Keratinocyte (primary cell): ENCODE results near the gene CPSF4. TPM values are rescaled to one million over a fixed set of nuclear protein-coding genes. Genes with fewer than 3 reads are reported as not detected.
"Not testable (repeated sequence)": the region's sequence is repeated elsewhere in the genome, so short reads cannot be mapped to it uniquely, and the experiment has no call there.

ENCODE experiments used
- DNase-seq: peaks from one replicate; pipeline ENCODE4 v3.0.0-alpha.2; 2011; ENCODE audit warnings: low read depth, missing footprints, low spot score
- FAIRE-seq: peaks from 2 replicates; lab custom pipeline; 2011; peaks lifted over from hg19 to GRCh38; lab: Jason Lieb, UNC
- H2AFZ ChIP-seq: 2 replicates; pipeline ENCODE4 v1.6.0; 2012; ENCODE audit warnings: low read length, control low read depth, inconsistent platforms; ENCODE audit not compliant: control insufficient read depth
- H3K27ac ChIP-seq: 2 replicates; pipeline ENCODE4 v1.5.1; 2011; ENCODE audit warnings: low read length; ENCODE audit not compliant: control insufficient read depth, insufficient read depth
- H3K27me3 ChIP-seq: 3 replicates; pipeline ENCODE4 v1.6.0; 2011; ENCODE audit warnings: low read length; ENCODE audit not compliant: control insufficient read depth, insufficient read depth; ENCODE audit errors: extremely low read depth
- H3K36me3 ChIP-seq, 2 experiments: 2 replicates in 1 of 2; 3 replicates in 1 of 2; pipeline ENCODE4 v1.5.1; 2011; ENCODE audit warnings: low read length in 2 of 2, mild to moderate bottlenecking in 1 of 2; ENCODE audit not compliant: control insufficient read depth in 2 of 2, insufficient read depth in 2 of 2; ENCODE audit errors: extremely low read depth in 1 of 2
- H3K4me1 ChIP-seq: 3 replicates; pipeline ENCODE4 v1.5.1; 2011; ENCODE audit warnings: low read length; ENCODE audit not compliant: control insufficient read depth, insufficient read depth; ENCODE audit errors: extremely low read depth
- H3K4me2 ChIP-seq: 3 replicates; pipeline ENCODE4 v1.6.0; 2011; ENCODE audit warnings: low read depth, low read length; ENCODE audit not compliant: control insufficient read depth, insufficient read depth; ENCODE audit errors: extremely low read depth
- H3K4me3 ChIP-seq, 3 experiments: fragments of 200-600 bp in 1 of 3; sonication (generic) in 1 of 3; 2 replicates in 2 of 3; 3 replicates in 1 of 3; pipeline ENCODE4 v1.5.1; 2011 to 2016; ENCODE audit warnings: low read length in 3 of 3, mild to moderate bottlenecking in 3 of 3, control low read depth in 2 of 3, inconsistent platforms in 1 of 3, low read depth in 1 of 3, mixed read lengths in 1 of 3, mixed run types in 1 of 3, moderate library complexity in 1 of 3; ENCODE audit not compliant: control insufficient read depth in 2 of 3, insufficient read depth in 2 of 3; ENCODE audit errors: extremely low read depth in 1 of 3
- H3K79me2 ChIP-seq: 2 replicates; pipeline ENCODE4 v1.6.0; 2012; ENCODE audit warnings: low read length; ENCODE audit not compliant: control insufficient read depth, insufficient read depth
- H3K9ac ChIP-seq: 3 replicates; pipeline ENCODE4 v1.6.0; 2011; ENCODE audit warnings: low read length; ENCODE audit not compliant: control insufficient read depth, insufficient read depth; ENCODE audit errors: extremely low read depth
- H3K9me1 ChIP-seq: 3 replicates; pipeline ENCODE4 v1.6.0; 2011; ENCODE audit warnings: low read length; ENCODE audit not compliant: control insufficient read depth, insufficient read depth; ENCODE audit errors: extremely low read depth
- H3K9me3 ChIP-seq: 2 replicates; pipeline ENCODE4 v1.5.1; 2012; ENCODE audit warnings: low read depth, low read length; ENCODE audit not compliant: control insufficient read depth
- H4K20me1 ChIP-seq: 3 replicates; pipeline ENCODE4 v1.6.0; 2011; ENCODE audit warnings: low read length; ENCODE audit not compliant: control insufficient read depth, insufficient read depth; ENCODE audit errors: extremely low read depth
- CTCF ChIP-seq, 3 experiments: IDR thresholded peaks in 1 of 3; conservative IDR thresholded peaks in 1 of 3; optimal IDR thresholded peaks in 1 of 3; 2 replicates in 2 of 3; 3 replicates in 1 of 3; pipeline versions ENCODE3 to v1.5.1; 2011; ENCODE audit warnings: low read length in 3 of 3, mild to moderate bottlenecking in 3 of 3, moderate library complexity in 2 of 3, control low read depth in 1 of 3, inconsistent platforms in 1 of 3; ENCODE audit not compliant: insufficient read depth in 2 of 3; ENCODE audit errors: extremely low read depth in 1 of 3
- EZH2 ChIP-seq: IDR thresholded peaks from one replicate; pipeline ENCODE4 v1.6.1; 2012; ENCODE audit warnings: inconsistent platforms, mild to moderate bottlenecking, low read length, moderate library complexity
- dilution Hi-C: fragments of 300-500 bp; cut with MboI; formaldehyde crosslinking; loops from one replicate; pipeline ENCODE4 v1.7.0; 2020; ENCODE audit warnings: low sequenced_read_pairs; ENCODE audit not compliant: extremely low pct_ligation_motif_present
- polyA plus RNA-seq, 5 experiments: library from polyadenylated mRNA; depleted of rRNA in 3 of 5; stranded (reverse) in 3 of 5; stranded (forward) in 1 of 5; unstranded in 1 of 5; fragments of >200 nt; gene quantifications; 1 replicate in 1 of 5; 2 replicates in 3 of 5; 3 replicates in 1 of 5; pipeline versions ENCODE4 v1.2.1 to v1.2.3, GENCODE V29; 2011 to 2012; ENCODE audit warnings: missing spikeins in 2 of 5, low read depth in 1 of 5, low replicate concordance in 1 of 5

Gene CPSF4
- polyA plus RNA-seq, 1 donor (not counting 4 experiments of a cell fraction or from before 2014, with no cell fraction given): 25.0 TPM

GRCh38 chr7:99415513-99416127 is 23.1 kb upstream of the CPSF4 start:
- H3K4me2 ChIP-seq, H2AFZ ChIP-seq, H4K20me1 ChIP-seq, dilution Hi-C loops, H3K27me3 ChIP-seq, H3K4me3 ChIP-seq, H3K9me1 ChIP-seq, H3K9me3 ChIP-seq, H3K4me1 ChIP-seq, H3K9ac ChIP-seq, DNase-seq, FAIRE-seq, H3K27ac ChIP-seq: not testable (repeated sequence)
- TF ChIP-seq CTCF (optimal IDR thresholded peaks at IDR 0.05 in 1 of 3, IDR thresholded peaks at IDR 0.05 in 1 of 3, conservative IDR thresholded peaks at IDR 0.05 in 1 of 3; ENCODE audit: extremely low read depth in 1 of 3, insufficient read depth in 2 of 3, low read length in 3 of 3): peak; percentile 37 to 65 (median 48)
- H3K79me2 ChIP-seq: peaks cover 20% of the 10 kb centered on the region
- H3K36me3 ChIP-seq: peaks cover 45 to 47% of the 10 kb centered on the region in 2 experiments

- peaks cover 31 to 38% of the 10 kb centered on the region in 2 experiments for H3K36me3 ChIP-seq
- dilution Hi-C loops: no loop called here
- H3K9me3 ChIP-seq: no peaks in the 10 kb centered on the region
- H3K9me1 ChIP-seq: no peaks in the 10 kb centered on the region
- peaks cover 4% of the 10 kb centered on the region for H4K20me1 ChIP-seq
- no peak overlapping the region for H2AFZ ChIP-seq
- no peak for FAIRE-seq
- no peak overlapping the region for H3K4me2 ChIP-seq
- H3K27me3 ChIP-seq: no peaks in the 10 kb centered on the region
- DNase-seq: no peak
- H3K79me2 ChIP-seq: no peaks in the 10 kb centered on the region
- no peak overlapping the region for H3K9ac ChIP-seq
- H3K4me1 ChIP-seq: no peaks in the 10 kb centered on the region
- H3K4me3 ChIP-seq: no peak overlapping the region
- no peak for TF ChIP-seq EZH2
- no peak for TF ChIP-seq CTCF (optimal IDR thresholded peaks at IDR 0.05 in 1 of 3, IDR thresholded peaks at IDR 0.05 in 1 of 3, conservative IDR thresholded peaks at IDR 0.05 in 1 of 3; ENCODE audit: extremely low read depth in 1 of 3, insufficient read depth in 2 of 3, low read length in 3 of 3)
- H3K27ac ChIP-seq: no peak overlapping the region
These were observed 20.5 kb upstream of the CPSF4 start for GRCh38 chr7:99418260-99418659.
